Caco-2 (cell line): ENCODE data around the gene TOMM34. TPM values are rescaled to one million over a fixed set of nuclear protein-coding genes. Genes with fewer than 3 reads are reported as not detected.

Experiments
- BruUV-seq: library from RNA; stranded (reverse); fragments of 400-500 nt; replicated peaks from 2 replicates; lab custom pipeline; 2021; lab: Mats Ljungman, UMichigan
- CTCF ChIA-PET: fragments of 300-600 bp; sonication (Branson Sonifier 250); formaldehyde crosslinking; loops from one replicate; lab custom pipeline; 2022; ENCODE audit warnings: antibody characterized with exemption; lab: Charles Lee
- POLR2A ChIA-PET: fragments of 300-600 bp; sonication (Branson Sonifier 250); formaldehyde crosslinking; loops from one replicate; lab custom pipeline; 2022; ENCODE audit warnings: antibody characterized with exemption; lab: Charles Lee
- DNase-seq, 2 experiments: peaks; one replicate each; pipeline versions ENCODE4 v3.0.0 to v3.0.0-alpha.2; 2020 to 2022
- H3K27me3 ChIP-seq: replicated peaks from 2 replicates; pipeline ENCODE4 v1.6.0; 2011; ENCODE audit warnings: low read length; ENCODE audit not compliant: control insufficient read depth, insufficient read depth
- H3K36me3 ChIP-seq: 2 replicates; pipeline ENCODE4 v1.5.1; 2011; ENCODE audit warnings: low read length; ENCODE audit not compliant: control insufficient read depth, insufficient read depth
- H3K4me1 ChIP-seq: fragments of 250-450 bp; sonication (Bioruptor Pico); 2 replicates; pipeline ENCODE4 v1.5.1; 2020; ENCODE audit warnings: mild to moderate bottlenecking
- H3K4me3 ChIP-seq: 2 replicates; pipeline ENCODE4 v1.5.1; 2011; ENCODE audit warnings: low read depth, mild to moderate bottlenecking, control low read depth, low read length
- H3K9me3 ChIP-seq: fragments of 250-450 bp; sonication (Bioruptor Pico); 2 replicates; pipeline ENCODE4 v1.5.1; 2020; ENCODE audit warnings: mild to moderate bottlenecking, moderate library complexity
- H3K27ac Mint-ChIP-seq: one replicate; pipeline ENCODE4 v1.8.0; 2022; ENCODE audit warnings: mixed read lengths; ENCODE audit not compliant: unreplicated experiment
- H3K27me3 Mint-ChIP-seq: one replicate; pipeline ENCODE4 v1.8.0; 2022; ENCODE audit warnings: mixed read lengths; ENCODE audit not compliant: insufficient read depth, unreplicated experiment
- H3K36me3 Mint-ChIP-seq: one replicate; pipeline ENCODE4 v1.8.0; 2022; ENCODE audit warnings: mild to moderate bottlenecking, mixed read lengths; ENCODE audit not compliant: insufficient read depth, unreplicated experiment
- H3K4me1 Mint-ChIP-seq: one replicate; pipeline ENCODE4 v1.8.0; 2022; ENCODE audit warnings: low read depth, mixed read lengths; ENCODE audit not compliant: unreplicated experiment
- H3K4me3 Mint-ChIP-seq: one replicate; pipeline ENCODE4 v1.8.0; 2022; ENCODE audit warnings: mild to moderate bottlenecking, moderate library complexity, mixed read lengths; ENCODE audit not compliant: unreplicated experiment
- H3K9me3 Mint-ChIP-seq: one replicate; pipeline ENCODE4 v1.8.0; 2022; ENCODE audit warnings: mixed read lengths; ENCODE audit not compliant: unreplicated experiment
- CTCF ChIP-seq, 2 experiments: fragments of 200-600 bp in 1 of 2; IDR thresholded peaks; 1 replicate in 1 of 2; 2 replicates in 1 of 2; pipeline versions ENCODE4 v1.5.1 to v1.8.0; 2011 to 2022; ENCODE audit warnings: antibody characterized with exemption in 1 of 2, control low read depth in 1 of 2, inconsistent platforms in 1 of 2, low read depth in 1 of 2, low read length in 1 of 2, mild to moderate bottlenecking in 1 of 2, moderate library complexity in 1 of 2; ENCODE audit not compliant: insufficient read depth in 1 of 2, severe bottlenecking in 1 of 2, unreplicated experiment in 1 of 2
- intact Hi-C: fragments of 100-400 bp; cut with micrococcal nuclease; formaldehyde crosslinking; loops from one replicate; pipeline ENCODE4 v1.10.0; 2022; ENCODE audit not compliant: unreplicated experiment
- total RNA-seq: library from RNA; stranded (reverse); gene quantifications from 2 replicates; pipeline ENCODE4 v1.2.3, GENCODE V29; 2022

The TOMM34 gene
- total RNA-seq, 1 experiment from 2014 or later = 139 TPM

- Histone ChIP-seq H3K9me3 (no peaks in the 10 kb centered on the region), H3K36me3 (peaks cover 8% of the 10 kb centered on the region), H3K4me1 (no peaks in the 10 kb centered on the region), H3K4me3 (no peak overlapping the region), H3K27me3 (no peaks in the 10 kb centered on the region)
- no peak for DNase-seq
- H3K9me3 Mint-ChIP-seq = no peaks in the 10 kb centered on the region
- no peak overlapping the region for H3K4me3 Mint-ChIP-seq
- peaks cover 68% of the 10 kb centered on the region for H3K36me3 Mint-ChIP-seq
- ChIA-PET CTCF (interaction anchor here (1.0 kb wide), 1 partner anchor 14 kb away, joined by 3 read pairs; no protein-coding TSS in a partner anchor), POLR2A (no interaction called here)
- no peak for TF ChIP-seq CTCF (IDR thresholded peaks at IDR 0.05; ENCODE audit: insufficient read depth in 1 of 2, low read depth in 1 of 2, low read length in 1 of 2, severe bottlenecking in 1 of 2, unreplicated experiment in 1 of 2)
- H3K27me3 Mint-ChIP-seq = no peaks in the 10 kb centered on the region
- intact Hi-C loops = no loop called here
- no TSS peak for BruUV-seq
- H3K4me1 Mint-ChIP-seq = no peaks in the 10 kb centered on the region
- H3K27ac Mint-ChIP-seq = no peak overlapping the region
These were observed 37.5 kb upstream of the TOMM34 start for GRCh38 chr20:44997668-44998067.

DNA sequence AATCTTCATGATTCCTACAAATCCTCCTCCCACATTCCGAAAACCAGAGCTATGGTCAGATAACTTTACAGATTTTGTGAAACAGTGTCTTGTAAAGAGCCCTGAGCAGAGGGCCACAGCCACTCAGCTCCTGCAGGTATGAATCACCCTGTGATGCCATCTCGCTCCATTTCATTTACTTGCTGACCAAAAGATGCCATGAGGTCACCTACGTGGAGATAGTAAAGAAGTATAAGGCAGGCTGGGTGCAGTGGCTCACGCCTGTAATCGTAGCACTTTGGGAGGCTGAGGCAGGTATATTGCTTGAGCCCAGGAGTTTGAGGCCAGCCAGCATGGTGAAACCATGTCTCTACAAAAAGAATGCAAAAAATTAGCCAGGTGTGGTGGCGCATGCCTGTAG, 37.0 kb upstream of the TOMM34 start:
- ChIA-PET POLR2A (no interaction called here), CTCF (interaction anchor here (1.0 kb wide), 1 partner anchor 14 kb away, joined by 3 read pairs; no protein-coding TSS in a partner anchor)
- H3K9me3 ChIP-seq = no peaks in the 10 kb centered on the region
- no peaks in the 10 kb centered on the region for H3K27me3 Mint-ChIP-seq
- H3K27me3 ChIP-seq = no peaks in the 10 kb centered on the region
- no peak overlapping the region for H3K27ac Mint-ChIP-seq
- no peak for DNase-seq
- intact Hi-C loops = no loop called here
- no peaks in the 10 kb centered on the region for H3K4me1 ChIP-seq
- TF ChIP-seq CTCF (IDR thresholded peaks at IDR 0.05; ENCODE audit: insufficient read depth in 1 of 2, low read depth in 1 of 2, low read length in 1 of 2, severe bottlenecking in 1 of 2, unreplicated experiment in 1 of 2) = no peak
- no peak overlapping the region for H3K4me3 ChIP-seq
- peaks cover 72% of the 10 kb centered on the region for H3K36me3 Mint-ChIP-seq
- H3K36me3 ChIP-seq = peaks cover 8% of the 10 kb centered on the region
- BruUV-seq = no TSS peak
- no peak overlapping the region for H3K4me3 Mint-ChIP-seq
- H3K9me3 Mint-ChIP-seq = no peaks in the 10 kb centered on the region
- no peaks in the 10 kb centered on the region for H3K4me1 Mint-ChIP-seq

- H3K4me1 Mint-ChIP-seq = no peaks in the 10 kb centered on the region
- Histone ChIP-seq H3K4me3 (no peak overlapping the region), H3K36me3 (peaks cover 6% of the 10 kb centered on the region), H3K9me3 (no peaks in the 10 kb centered on the region), H3K27me3 (no peaks in the 10 kb centered on the region), H3K4me1 (no peaks in the 10 kb centered on the region)
- H3K4me3 Mint-ChIP-seq = no peak overlapping the region
- CTCF ChIA-PET = no interaction called here
- no peak for TF ChIP-seq CTCF (IDR thresholded peaks at IDR 0.05; ENCODE audit: insufficient read depth in 1 of 2, low read depth in 1 of 2, low read length in 1 of 2, severe bottlenecking in 1 of 2, unreplicated experiment in 1 of 2)
- no TSS peak for BruUV-seq
- H3K27me3 Mint-ChIP-seq = no peaks in the 10 kb centered on the region
- H3K9me3 Mint-ChIP-seq = no peaks in the 10 kb centered on the region
- no peak for DNase-seq
- H3K36me3 Mint-ChIP-seq = peaks cover 56% of the 10 kb centered on the region
- POLR2A ChIA-PET = no interaction called here
- H3K27ac Mint-ChIP-seq = no peak overlapping the region
- intact Hi-C loops = no loop called here
These were observed 33.1 kb upstream of the TOMM34 start for GRCh38 chr20:44993343-44993742.
